GM18511 (cell line): Measurements from ENCODE around the gene ZNF423.

Experiments
- ATAC-seq: cut with Tn5 transposase; IDR thresholded peaks from one replicate; pipeline ENCODE4 v1.9.1; 2021; ENCODE audit warnings: mild to moderate bottlenecking, moderate library complexity; ENCODE audit not compliant: unreplicated experiment

Gene ZNF423

GRCh38 chr16:49467540-49468372, 388.2 kb downstream of the ZNF423 start:
- no peak for ATAC-seq

- no peak for ATAC-seq
These were observed 389.0 kb downstream of the ZNF423 start for GRCh38 chr16:49466881-49467280.

- ATAC-seq: no peak
These were observed 389.4 kb downstream of the ZNF423 start for GRCh38 chr16:49466529-49466831.

GRCh38 chr16:49465661-49466528, 390.0 kb downstream of the ZNF423 start:
- ATAC-seq: no peak

GRCh38 chr16:49464877-49465504, 390.9 kb downstream of the ZNF423 start:
- ATAC-seq: no peak

- ATAC-seq: no peak
These were observed 391.8 kb downstream of the ZNF423 start for GRCh38 chr16:49464093-49464492.

- peak; percentile 96 for ATAC-seq
These were observed 392.4 kb downstream of the ZNF423 start for GRCh38 chr16:49463529-49463928.

- ATAC-seq: peak; percentile 39
These were observed 392.9 kb downstream of the ZNF423 start for GRCh38 chr16:49462989-49463371.

GRCh38 chr16:49462362-49462988, 393.4 kb downstream of the ZNF423 start:
- ATAC-seq: no peak

GRCh38 chr16:49461517-49461951, 394.4 kb downstream of the ZNF423 start:
- ATAC-seq: no peak

GRCh38 chr16:49460786-49461470, 395.0 kb downstream of the ZNF423 start:
- no peak for ATAC-seq

GRCh38 chr16:49459953-49460735, 395.8 kb downstream of the ZNF423 start:
- no peak for ATAC-seq

- no peak for ATAC-seq
These were observed 397.1 kb downstream of the ZNF423 start for GRCh38 chr16:49458656-49459445.

GRCh38 chr16:49458243-49458642, 397.7 kb downstream of the ZNF423 start:
- no peak for ATAC-seq

- ATAC-seq: no peak
These were observed 398.7 kb downstream of the ZNF423 start for GRCh38 chr16:49457196-49457595.

GRCh38 chr16:49456763-49457162, 399.1 kb downstream of the ZNF423 start:
- no peak for ATAC-seq

- ATAC-seq: no peak
These were observed 399.7 kb downstream of the ZNF423 start for GRCh38 chr16:49455991-49456745.
